Motor neuron (in vitro differentiated cells): Measurements from ENCODE around the gene U2AF1L4. TPM values are rescaled to one million over a fixed set of nuclear protein-coding genes. Genes with fewer than 3 reads are reported as not detected.

Source experiments
- ATAC-seq, 8 experiments: fragments of 200-7000 bp; cut with Tn5 transposase; replicated peaks in 6 of 8; 2 replicates each; pipeline ENCODE4 v1.8.0; 2021; ENCODE audit warnings: mild to moderate bottlenecking in 8 of 8, moderate library complexity in 8 of 8
- H3K27ac ChIP-seq, 2 donors: fragments of 250-450 bp; sonication (Bioruptor Pico); 2 replicates each; pipeline ENCODE4 v1.9.0; 2021; ENCODE audit warnings: antibody characterized with exemption in 2 of 2, mild to moderate bottlenecking in 2 of 2, moderate library complexity in 1 of 2
- H3K4me1 ChIP-seq, 2 donors: fragments of 250-450 bp; sonication (Bioruptor Pico); replicated peaks in 1 of 2; 2 replicates each; pipeline ENCODE4 v1.6.1; 2021; ENCODE audit warnings: antibody characterized with exemption in 2 of 2, mild to moderate bottlenecking in 2 of 2, moderate library complexity in 1 of 2
- H3K4me3 ChIP-seq, 5 donors: fragments of 250-450 bp; sonication (Bioruptor Pico); 2 replicates each; pipeline ENCODE4 v1.9.0; 2021; ENCODE audit warnings: antibody characterized with exemption in 5 of 5, mild to moderate bottlenecking in 5 of 5, moderate library complexity in 4 of 5
- WGBS, 10 experiments: fragments of 450-650 bp; shearing (Covaris generic); methylation state at CpG; one replicate each; pipeline ENCODE4 v1.0.0; 2022; 5-methylcytosine and 5-hydroxymethylcytosine counted together
- in situ Hi-C, 9 experiments: fragments of 400-800 bp; cut with MboI; loops; one replicate each; pipeline ENCODE4 v1.15.0; 2021; ENCODE audit warnings: low sequenced_read_pairs in 9 of 9, low pct_unique_long_range_greater_than_20kb in 2 of 9; ENCODE audit not compliant: unreplicated experiment in 9 of 9
- total RNA-seq, 8 experiments: library from RNA; unstranded; fragments of 300-600 nt; gene quantifications; 2 replicates each; pipeline versions ENCODE4 v1.2.3 to v1.2.4, GENCODE V29; 2022

U2AF1L4 gene
- total RNA-seq, 8 experiments from 2014 or later, result 14.0 to 33.1 (median 18.9) TPM

DNA sequence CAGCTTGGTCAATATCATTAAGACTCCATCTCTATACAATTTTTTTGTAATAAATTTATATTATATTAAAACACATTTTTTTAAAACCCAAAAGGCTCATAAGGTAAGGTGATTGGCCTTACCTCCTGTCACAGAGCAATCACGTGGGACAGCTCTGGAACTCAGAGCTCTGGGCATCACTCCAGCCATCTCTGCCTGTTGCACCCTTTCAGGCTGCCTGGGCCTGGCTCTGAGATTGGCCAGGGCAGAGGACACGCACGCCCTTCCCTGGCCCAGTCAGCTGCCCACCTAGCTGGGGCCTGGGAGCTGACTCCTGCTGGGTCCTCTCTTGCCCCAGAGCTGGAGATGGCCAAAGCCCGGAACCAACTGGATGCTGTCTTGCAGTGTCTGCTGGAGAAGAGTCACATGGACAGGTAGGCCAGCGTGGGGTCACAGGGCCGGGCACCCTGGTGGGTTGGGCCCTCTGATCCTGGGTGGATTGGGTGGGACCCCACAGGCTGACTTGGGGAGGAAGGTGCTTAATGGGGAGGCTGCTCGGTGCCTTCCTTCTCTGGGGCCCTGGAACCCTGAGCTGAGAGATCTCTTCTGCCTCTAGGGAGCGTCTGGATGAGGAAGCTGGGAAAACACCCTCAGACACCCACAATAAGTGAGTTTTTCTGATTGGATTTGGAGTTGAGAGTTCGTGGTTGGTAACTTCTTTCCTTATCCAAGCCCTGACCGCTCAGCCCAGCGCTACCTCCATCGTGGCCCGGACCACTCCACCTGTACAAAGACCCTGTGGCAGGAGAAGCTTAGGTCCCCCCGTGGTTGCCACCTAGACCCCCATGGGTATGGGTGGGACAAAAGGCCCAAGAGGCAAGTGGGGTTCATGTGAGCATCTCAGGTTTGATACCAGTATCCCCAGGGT, 6.9 kb upstream of the U2AF1L4 start:
- H3K27ac ChIP-seq, result no peak overlapping the region
- H3K4me3 ChIP-seq, result no peak overlapping the region
- in situ Hi-C loops, result no loop called here
- ATAC-seq, result no peak
- H3K4me1 ChIP-seq, result peaks cover 15 to 16% of the 10 kb centered on the region in 2 donors
- 44 to 100% (median 90%) methylated on average over 1 to 7 of the region's 14 CpGs; no CpG with 5 or more reads in 3 of the 10 experiments for WGBS, 10 experiments

DNA sequence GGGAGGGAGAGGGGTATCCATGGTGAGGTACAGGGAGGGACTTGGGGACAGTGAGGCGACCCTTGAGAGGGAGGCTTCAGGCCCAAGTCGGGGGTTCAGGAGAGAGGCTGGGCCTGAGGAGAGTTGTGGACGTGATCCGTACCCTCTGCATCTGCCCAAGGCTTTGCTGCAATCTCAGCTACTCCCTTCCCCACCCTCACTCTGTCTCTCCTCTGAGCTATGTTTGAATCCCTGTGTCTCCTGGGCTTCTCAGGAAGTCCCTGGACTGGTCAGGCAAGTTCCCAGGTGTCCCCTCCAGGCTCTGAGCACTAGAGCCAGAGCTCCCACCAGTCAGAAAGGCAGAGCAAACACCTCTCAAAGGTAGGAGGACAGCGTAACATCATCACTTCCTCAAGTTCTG, 4.9 kb upstream of the U2AF1L4 start:
- H3K4me1 ChIP-seq, result peaks cover 11 to 14% of the 10 kb centered on the region in 2 donors
- in situ Hi-C loops, result no loop called here
- ATAC-seq, result no peak
- no peak overlapping the region for H3K4me3 ChIP-seq
- no peak overlapping the region for H3K27ac ChIP-seq
- WGBS, 10 experiments, result 40 to 80% (median 80%) methylated on average over 1 of the region's 5 CpGs; no CpG with 5 or more reads in 7 of the 10 experiments

DNA sequence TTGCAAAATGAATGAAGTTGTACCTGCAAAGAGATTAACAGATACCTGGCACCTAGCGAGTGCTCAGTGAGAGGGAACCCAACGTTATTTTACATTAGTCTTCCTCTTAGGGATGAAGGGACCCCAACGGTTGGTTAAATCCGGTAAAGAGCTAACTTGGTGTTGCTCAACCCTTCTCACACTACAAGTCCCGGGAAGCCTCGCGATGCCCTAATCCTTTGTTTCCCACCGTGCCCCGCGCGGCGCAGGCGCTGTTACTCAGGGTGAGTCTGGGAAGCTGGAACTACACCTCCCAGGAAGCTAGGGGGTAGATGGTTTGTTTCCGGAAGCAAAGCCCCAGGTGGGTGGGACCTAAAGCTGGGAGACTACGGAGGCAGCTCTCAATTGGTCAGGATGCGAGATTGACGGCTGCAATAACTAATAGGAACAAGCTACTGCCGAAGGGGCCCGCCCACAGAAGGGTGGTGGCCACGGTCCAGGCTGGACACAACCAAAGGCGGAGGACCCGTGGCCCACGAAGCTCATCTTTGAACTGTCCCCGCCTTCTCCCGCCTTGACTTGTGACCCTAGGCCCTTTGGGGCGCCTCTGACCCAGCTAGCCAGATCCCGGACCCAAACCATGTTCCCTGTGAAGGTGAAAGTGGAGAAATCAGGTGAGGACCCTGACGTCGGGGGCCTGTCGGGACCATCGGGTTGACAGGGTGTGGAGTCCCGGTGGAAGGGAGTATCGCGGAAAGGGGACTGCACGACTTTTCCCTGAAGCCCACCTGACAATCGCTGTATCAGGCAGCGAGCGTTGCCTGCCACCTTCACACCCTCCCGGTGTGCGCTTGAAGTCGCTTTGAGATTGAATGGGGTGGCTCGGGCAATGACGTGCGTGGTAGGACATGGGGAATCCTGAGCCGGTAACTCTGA, 3.1 kb upstream of the U2AF1L4 start, which contains the start of gene LIN37:
Gene LIN37, plus strand, starts transcription at position 471 of the 915 bp plus-strand sequence. Its CDS starts 149 bp downstream, at position 620.
- in situ Hi-C loops, result no loop called here
- ATAC-seq, result peak; percentile 69 to 82 (median 80)
- Histone ChIP-seq H3K4me3 (peak within 1 kb of the TSS; percentile 62 to 85 (median 80)), H3K27ac (peak within 1 kb of the TSS; percentile 54 to 62), H3K4me1 (peaks cover 13 to 18% of the 10 kb centered on the region in 2 donors)
- WGBS, 10 experiments, result 0 to 12% (median 0%) methylated on average over 2 to 22 of the region's 45 CpGs; no CpG with 5 or more reads in 2 of the 10 experiments

GRCh38 chr19:35746531-35746930, 1.3 kb upstream of the U2AF1L4 start:
- in situ Hi-C loops, result no loop called here
- H3K27ac ChIP-seq, result no peak overlapping the region
- H3K4me3 ChIP-seq, result peak overlapping the region in 2 of 5 donors; percentile 97 to 99
- no peak for ATAC-seq
- WGBS, 10 experiments, result 50 to 86% methylated on average over 1 to 4 of the region's 5 CpGs; no CpG with 5 or more reads in 8 of the 10 experiments
- H3K4me1 ChIP-seq, result peaks cover 15 to 20% of the 10 kb centered on the region in 2 donors

DNA sequence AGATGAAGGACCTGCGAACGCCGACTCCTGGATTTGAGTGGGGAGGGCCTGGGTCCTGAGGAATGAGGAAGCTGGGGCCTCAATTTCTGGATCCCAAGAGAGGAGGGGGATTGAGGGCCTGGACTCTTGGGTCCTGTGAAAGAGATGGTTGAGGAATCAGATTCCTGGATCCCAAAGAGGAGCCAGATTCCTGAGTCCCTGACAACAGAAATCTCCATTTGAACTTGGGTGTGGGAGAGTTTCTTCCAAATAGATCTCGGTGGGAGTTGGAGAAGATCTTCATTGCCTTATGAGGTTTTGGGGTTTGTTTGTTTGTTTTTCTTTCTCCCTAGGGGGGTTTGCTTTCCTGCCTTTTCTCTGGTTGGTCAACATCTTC, 857 bp upstream of the U2AF1L4 start:
- WGBS, 10 experiments, result 0 to 60% methylated on average over 1 of the region's 4 CpGs; no CpG with 5 or more reads in 8 of the 10 experiments
- in situ Hi-C loops, result no loop called here
- Histone ChIP-seq H3K4me1 (peaks cover 16 to 22% of the 10 kb centered on the region in 2 donors), H3K4me3 (peak overlapping the region; percentile 97 to 99 (median 98)), H3K27ac (peak overlapping the region; percentile 37 to 63)
- no peak for ATAC-seq

- ATAC-seq, result peak; percentile 43 to 56 (median 47)
- in situ Hi-C loops, result no loop called here
- WGBS, 10 experiments, result 0 to 2% (median 0%) methylated on average over 1 to 13 of the region's 41 CpGs; no CpG with 5 or more reads in 1 of the 10 experiments
- H3K27ac ChIP-seq, result peak overlapping the region; percentile 99 to 100
- peak overlapping the region; percentile 97 to 99 (median 98) for H3K4me3 ChIP-seq
- peaks cover 16 to 20% of the 10 kb centered on the region in 2 donors for H3K4me1 ChIP-seq
Measured at GRCh38 chr19:35744430-35745327, 539 bp downstream of the U2AF1L4 start.

- Histone ChIP-seq H3K4me1 (peaks cover 11 to 12% of the 10 kb centered on the region in 2 donors), H3K27ac (no peak overlapping the region), H3K4me3 (peak overlapping the region; percentile 97 to 99 (median 98))
- no peak for ATAC-seq
- 33 to 100% (median 83%) methylated on average over 1 to 13 of the region's 19 CpGs; no CpG with 5 or more reads in 3 of the 10 experiments for WGBS, 10 experiments
- in situ Hi-C loops, result no loop called here
Measured at GRCh38 chr19:35743640-35744429, 1.4 kb downstream of the U2AF1L4 start.

DNA sequence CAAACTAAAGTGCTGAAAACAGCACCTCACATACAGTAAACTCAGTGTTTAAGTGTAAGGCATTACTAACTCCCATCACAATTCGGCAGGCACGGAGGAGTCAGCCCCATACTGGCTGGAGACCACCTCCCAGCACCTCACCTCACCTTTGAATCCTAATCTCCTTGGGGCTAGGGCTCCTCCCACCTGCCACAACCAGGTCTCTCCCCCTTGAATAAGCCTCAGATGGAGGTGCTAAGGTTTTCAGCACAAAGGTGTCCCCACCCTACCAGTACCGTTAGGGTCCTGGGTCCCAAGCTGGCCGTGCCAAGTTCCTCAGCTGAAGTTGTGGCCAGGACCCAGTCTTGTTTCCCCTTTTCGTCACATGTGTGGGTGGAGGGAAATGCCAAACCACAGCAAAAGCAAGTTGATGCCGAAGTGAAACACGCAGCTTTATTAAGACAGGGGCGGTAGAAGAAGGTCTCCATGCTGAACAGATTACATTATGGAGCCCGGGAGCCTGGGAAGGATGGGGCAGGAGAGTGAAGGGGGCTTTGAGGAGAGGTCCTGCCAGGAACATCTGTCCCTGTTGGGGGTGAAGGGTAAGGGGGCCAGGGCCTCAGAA, 3.0 kb downstream of the U2AF1L4 start, which contains the start of gene IGFLR1:
Gene IGFLR1, minus strand, starts transcription at position 332 of the 604 bp plus-strand sequence. CDS start 1,272 bp downstream, outside the sequence.
- peak within 1 kb of the TSS; percentile 35 to 52 (median 40) for H3K4me3 ChIP-seq
- ATAC-seq, result no peak
- H3K27ac ChIP-seq, result peak within 1 kb of the TSS; percentile 80 to 81
- peaks cover 10 to 11% of the 10 kb centered on the region in 2 donors for H3K4me1 ChIP-seq
- in situ Hi-C loops, result no loop called here
- WGBS, 10 experiments, result 73 to 100% (median 95%) methylated on average over 1 to 6 of the region's 9 CpGs; no CpG with 5 or more reads in 5 of the 10 experiments

GRCh38 chr19:35741203-35741515, 4.1 kb downstream of the U2AF1L4 start:
- Histone ChIP-seq H3K4me3 (peak overlapping the region; percentile 35 to 52 (median 40)), H3K4me1 (peaks cover 7 to 8% of the 10 kb centered on the region in 2 donors), H3K27ac (peak overlapping the region; percentile 80 to 81)
- in situ Hi-C loops, result no loop called here
- WGBS, 10 experiments, result 0 to 5% (median 0%) methylated on average over 2 to 11 of the region's 12 CpGs; no CpG with 5 or more reads in 6 of the 10 experiments
- no peak for ATAC-seq

DNA sequence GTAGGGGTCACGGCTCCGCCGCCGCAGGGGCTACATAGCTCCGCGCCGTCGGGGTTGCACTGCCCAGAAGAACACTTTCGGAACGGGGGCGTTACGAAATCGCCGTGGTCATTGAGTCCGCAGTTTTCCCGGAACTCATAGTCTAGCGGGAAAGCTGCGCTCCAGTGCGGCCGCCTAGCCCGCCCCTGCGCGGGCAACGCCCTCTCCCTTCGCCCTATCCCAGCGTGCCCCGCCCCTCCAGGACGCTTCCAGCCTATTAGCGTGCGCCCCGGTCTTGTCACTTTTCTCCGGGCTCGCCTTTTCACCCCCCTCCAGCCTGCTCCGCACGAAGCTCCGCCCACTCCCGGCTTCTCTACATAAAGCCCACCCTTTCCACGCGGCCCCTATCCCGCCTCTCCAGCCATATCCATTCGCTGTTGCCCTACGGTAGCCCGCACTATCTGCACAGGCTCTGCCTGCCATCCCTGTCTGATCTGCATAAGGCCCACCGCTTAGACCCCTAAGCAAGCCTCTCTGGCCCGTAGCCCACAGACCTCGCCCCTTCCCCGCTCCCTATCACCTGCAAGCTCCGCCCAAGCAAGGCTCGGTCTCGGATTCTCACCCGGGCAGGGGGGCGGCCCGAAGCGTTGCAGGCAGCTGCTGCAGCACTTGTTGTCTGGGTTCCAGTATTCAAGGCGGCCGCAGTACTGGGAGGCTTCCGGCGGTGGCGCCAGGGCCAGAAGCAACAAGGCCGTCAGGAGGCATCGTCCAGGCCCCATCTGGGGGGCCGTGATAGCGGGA, 4.6 kb downstream of the U2AF1L4 start:
- ATAC-seq, result peak; percentile 62 to 82 (median 78)
- Histone ChIP-seq H3K4me3 (peak overlapping the region; percentile 36 to 52 (median 40)), H3K27ac (peak overlapping the region; percentile 80 to 81), H3K4me1 (peaks cover 6 to 8% of the 10 kb centered on the region in 2 donors)
- in situ Hi-C loops, result no loop called here
- WGBS, 10 experiments, result 0 to 4% (median 0%) methylated on average over 3 to 12 of the region's 63 CpGs; no CpG with 5 or more reads in 3 of the 10 experiments
